HFFc6 (cell line): ENCODE measurements around the gene APOL4. TPM values are rescaled to one million over a fixed set of nuclear protein-coding genes. Genes with fewer than 3 reads are reported as not detected.

Experiments
- DNase-seq: peaks from one replicate; pipeline ENCODE4 v3.0.0-alpha.2; 2018
- H3K27ac Mint-ChIP-seq: 2 replicates; pipeline ENCODE4 v1.8.0; 2020; ENCODE audit warnings: mild to moderate bottlenecking, mixed read lengths
- H3K27me3 Mint-ChIP-seq: 2 replicates; pipeline ENCODE4 v1.8.0; 2021; ENCODE audit warnings: mild to moderate bottlenecking, moderate library complexity, mixed read lengths; ENCODE audit not compliant: insufficient read depth
- H3K36me3 Mint-ChIP-seq: 2 replicates; pipeline ENCODE4 v1.8.0; 2021; ENCODE audit warnings: low read depth, mixed read lengths
- H3K4me1 Mint-ChIP-seq: 2 replicates; pipeline ENCODE4 v1.8.0; 2020; ENCODE audit warnings: low read depth, mixed read lengths
- H3K4me3 Mint-ChIP-seq: 2 replicates; pipeline ENCODE4 v1.8.0; 2020; ENCODE audit warnings: mild to moderate bottlenecking, moderate library complexity, mixed read lengths
- H3K9me3 Mint-ChIP-seq: 2 replicates; pipeline ENCODE4 v1.8.0; 2020; ENCODE audit warnings: mild to moderate bottlenecking, mixed read lengths
- total RNA-seq, 6 experiments: library from RNA; stranded (reverse); fragmentation: NEBNext Ultra II Directional; extraction: Animal tissue kit (Norgen Biotek cat#: 25700); gene quantifications; 2 replicates in 1 of 6; 3 replicates in 5 of 6; pipeline ENCODE4 v1.2.3, GENCODE V29; 2021
- TF ChIP-seq, protein P1 (sequence below): fragments of 200-600 bp; sonication (generic); IDR thresholded peaks from 2 replicates; pipeline ENCODE4 v1.5.0; 2021; ENCODE audit warnings: antibody characterized with exemption, mild to moderate bottlenecking

The APOL4 gene
- total RNA-seq, 6 experiments from 2014 or later = not detected

DNA sequence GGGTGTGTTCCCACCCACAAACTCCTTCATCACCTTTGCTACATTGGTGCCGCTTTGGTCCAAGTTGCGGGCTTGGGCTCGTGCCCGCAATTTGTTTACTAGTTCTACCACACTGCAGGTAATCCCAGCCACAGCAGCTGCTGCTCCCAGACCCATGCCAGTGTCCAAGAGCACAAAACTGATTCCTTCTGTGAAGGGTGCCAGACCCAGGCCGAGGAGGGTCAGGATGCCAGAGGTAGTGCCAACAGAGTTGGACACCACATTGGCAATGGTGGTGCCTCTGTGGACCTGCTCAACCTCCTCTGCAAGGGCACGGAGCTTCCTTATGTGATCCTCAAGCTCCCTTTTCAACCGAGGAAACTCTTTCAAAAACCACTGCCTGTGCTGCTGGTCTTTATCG lies 26.2 kb upstream of the APOL4 start:
- peaks cover 27% of the 10 kb centered on the region for H3K36me3 Mint-ChIP-seq
- no peaks in the 10 kb centered on the region for H3K4me1 Mint-ChIP-seq
- no peak for DNase-seq
- H3K27me3 Mint-ChIP-seq = peaks cover 3% of the 10 kb centered on the region
- H3K9me3 Mint-ChIP-seq = no peaks in the 10 kb centered on the region
- no peak overlapping the region for H3K27ac Mint-ChIP-seq
- no peak overlapping the region for H3K4me3 Mint-ChIP-seq
- TF ChIP-seq, protein P1, sequence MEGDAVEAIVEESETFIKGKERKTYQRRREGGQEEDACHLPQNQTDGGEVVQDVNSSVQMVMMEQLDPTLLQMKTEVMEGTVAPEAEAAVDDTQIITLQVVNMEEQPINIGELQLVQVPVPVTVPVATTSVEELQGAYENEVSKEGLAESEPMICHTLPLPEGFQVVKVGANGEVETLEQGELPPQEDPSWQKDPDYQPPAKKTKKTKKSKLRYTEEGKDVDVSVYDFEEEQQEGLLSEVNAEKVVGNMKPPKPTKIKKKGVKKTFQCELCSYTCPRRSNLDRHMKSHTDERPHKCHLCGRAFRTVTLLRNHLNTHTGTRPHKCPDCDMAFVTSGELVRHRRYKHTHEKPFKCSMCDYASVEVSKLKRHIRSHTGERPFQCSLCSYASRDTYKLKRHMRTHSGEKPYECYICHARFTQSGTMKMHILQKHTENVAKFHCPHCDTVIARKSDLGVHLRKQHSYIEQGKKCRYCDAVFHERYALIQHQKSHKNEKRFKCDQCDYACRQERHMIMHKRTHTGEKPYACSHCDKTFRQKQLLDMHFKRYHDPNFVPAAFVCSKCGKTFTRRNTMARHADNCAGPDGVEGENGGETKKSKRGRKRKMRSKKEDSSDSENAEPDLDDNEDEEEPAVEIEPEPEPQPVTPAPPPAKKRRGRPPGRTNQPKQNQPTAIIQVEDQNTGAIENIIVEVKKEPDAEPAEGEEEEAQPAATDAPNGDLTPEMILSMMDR = no peak

DNA sequence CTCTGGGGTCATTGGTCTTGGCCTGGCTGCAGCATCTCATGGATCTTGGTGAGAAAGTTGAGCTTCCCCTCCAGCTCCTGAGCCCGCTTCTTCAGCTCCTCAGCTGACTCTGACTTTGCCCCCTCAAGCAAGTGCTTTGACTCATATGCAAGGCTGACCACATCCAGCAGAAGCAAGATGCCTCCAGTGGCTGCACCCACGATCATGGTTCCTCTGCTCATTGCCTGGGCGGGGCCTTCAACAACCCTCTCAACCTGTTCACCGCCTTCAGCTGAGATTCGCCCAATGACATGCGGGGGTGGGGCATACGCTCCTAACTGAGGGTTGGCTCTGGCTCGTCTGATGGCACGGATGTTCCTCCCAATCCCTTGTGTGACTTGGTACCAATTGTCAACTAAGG lies 25.8 kb upstream of the APOL4 start:
- TF ChIP-seq, protein P1 = no peak
- Mint-ChIP-seq H3K9me3 (no peaks in the 10 kb centered on the region), H3K36me3 (peaks cover 25% of the 10 kb centered on the region), H3K27ac (no peak overlapping the region), H3K27me3 (peaks cover 3% of the 10 kb centered on the region), H3K4me1 (no peaks in the 10 kb centered on the region), H3K4me3 (no peak overlapping the region)
- DNase-seq = no peak

DNA sequence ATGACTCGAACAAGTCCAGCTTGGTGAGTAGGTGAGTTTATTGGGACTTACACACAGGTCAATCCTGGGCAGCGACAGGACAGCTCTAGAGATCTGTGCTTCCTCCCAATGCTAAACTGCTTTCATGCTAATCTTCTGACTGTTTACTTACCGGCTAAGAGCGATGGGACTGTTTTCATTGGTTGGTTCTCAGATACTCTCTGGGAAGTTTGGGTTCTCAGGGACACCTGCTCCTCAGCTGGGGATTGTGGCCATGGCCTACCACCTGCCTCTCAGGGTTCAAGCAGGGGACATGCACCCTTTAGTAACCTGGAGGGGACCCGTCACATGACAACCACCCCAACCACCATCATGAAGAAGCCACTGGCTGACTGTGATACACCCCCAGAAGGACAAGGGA lies 24.6 kb upstream of the APOL4 start:
- peaks cover 6% of the 10 kb centered on the region for H3K4me1 Mint-ChIP-seq
- no peak for DNase-seq

DNA sequence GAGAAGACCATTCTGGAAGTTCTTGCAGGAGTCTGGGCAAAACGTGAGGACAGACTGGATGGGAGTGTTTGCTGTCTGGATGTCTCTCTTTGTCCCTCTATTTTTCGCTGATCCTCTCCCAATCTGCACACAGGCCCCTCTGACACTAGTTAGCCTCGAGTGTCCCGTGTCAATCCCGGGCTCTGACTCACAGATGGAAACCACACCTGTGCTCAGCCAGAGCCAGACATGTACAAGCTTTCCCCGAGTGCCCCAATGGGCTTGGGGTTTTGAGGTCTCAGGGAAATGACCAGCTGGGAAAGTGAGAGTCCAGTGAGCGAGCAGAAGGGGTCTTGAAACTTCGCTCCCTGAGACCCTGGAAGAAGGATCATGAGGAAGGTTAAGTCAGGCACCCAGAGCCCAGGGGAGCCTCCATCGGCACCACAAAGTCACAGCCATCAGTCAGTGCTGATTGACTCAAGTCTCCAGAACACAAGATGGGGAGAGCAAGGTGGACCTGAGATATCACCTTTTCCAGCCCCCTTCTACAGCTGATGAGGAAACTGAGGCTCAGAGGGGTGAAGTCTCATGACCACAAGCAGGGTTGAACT lies 23.8 kb upstream of the APOL4 start:
- Mint-ChIP-seq H3K27ac (no peak overlapping the region), H3K4me3 (no peak overlapping the region), H3K36me3 (peaks cover 15% of the 10 kb centered on the region), H3K27me3 (peaks cover 3% of the 10 kb centered on the region), H3K9me3 (no peaks in the 10 kb centered on the region), H3K4me1 (peaks cover 6% of the 10 kb centered on the region)
- TF ChIP-seq, protein P1 = no peak
- DNase-seq = no peak

More for the DNA sequence above, 24.6 kb upstream of the APOL4 start:
- Mint-ChIP-seq H3K9me3 (no peaks in the 10 kb centered on the region), H3K4me3 (no peak overlapping the region), H3K27ac (no peak overlapping the region), H3K36me3 (peaks cover 16% of the 10 kb centered on the region), H3K27me3 (peaks cover 3% of the 10 kb centered on the region)
- TF ChIP-seq, protein P1 = no peak

DNA sequence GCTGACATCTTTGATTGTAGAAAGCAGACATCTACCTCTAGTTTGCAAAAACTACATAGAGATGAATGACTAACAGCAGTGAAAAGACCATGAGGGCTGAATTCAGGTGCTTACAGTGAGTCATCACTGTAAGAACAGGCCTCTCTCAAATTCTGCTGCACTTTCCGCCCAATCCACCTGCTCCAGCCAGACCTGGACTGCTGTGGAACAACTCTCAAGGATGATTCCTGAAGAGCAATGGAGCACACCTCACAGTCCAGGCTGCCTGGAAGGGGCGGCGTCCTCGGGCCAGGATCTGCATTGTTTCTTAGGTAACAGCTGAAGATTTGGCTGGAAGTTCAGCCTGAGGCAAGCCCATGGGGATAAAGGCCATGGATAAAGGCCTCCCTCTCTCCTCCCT lies 22.6 kb upstream of the APOL4 start:
- Mint-ChIP-seq H3K27ac (no peak overlapping the region), H3K36me3 (peaks cover 15% of the 10 kb centered on the region), H3K4me1 (peaks cover 6% of the 10 kb centered on the region), H3K27me3 (peaks cover 5% of the 10 kb centered on the region), H3K4me3 (no peak overlapping the region), H3K9me3 (no peaks in the 10 kb centered on the region)
- TF ChIP-seq, protein P1 = no peak
- DNase-seq = no peak
